ENCODE measurements around the gene BCL7B. TPM values are rescaled to one million over a fixed set of nuclear protein-coding genes. Genes with fewer than 3 reads are reported as not detected.
"Not testable (repeated sequence)": the region's sequence is repeated elsewhere in the genome, so short reads cannot be mapped to it uniquely, and the experiment has no call there.

BCL7B gene
- total RNA-seq, 4 donors from 2014 or later, result 107 to 131 (median 109) TPM

DNA sequence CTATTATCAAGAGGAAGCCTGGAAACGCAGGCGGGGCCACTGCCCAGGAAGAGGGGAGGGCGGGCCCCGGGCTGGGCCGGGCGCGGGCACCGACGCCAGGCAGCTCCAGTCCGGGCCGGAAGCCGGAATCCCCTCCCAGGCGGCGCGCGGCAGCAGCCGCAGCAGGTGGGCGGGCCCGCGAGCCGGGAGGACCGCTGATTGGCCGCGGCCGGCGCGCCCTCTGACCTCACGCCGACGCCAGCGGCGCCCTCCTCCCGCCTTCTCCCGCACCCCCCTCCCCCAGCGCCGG is 438 bp downstream of the BCL7B start:
- TF ChIP-seq CTCF (IDR thresholded peaks at IDR 0.05) (peak in 1 of 3 experiments; percentile 6), POLR2AphosphoS5 (IDR thresholded peaks at IDR 0.05) (peak; percentile 79 to 81), POLR2A (IDR thresholded peaks at IDR 0.05; ENCODE audit: low read depth) (no peak), EP300 (IDR thresholded peaks at IDR 0.05) (no peak)
- Histone ChIP-seq H3K27me3 (no peaks in the 10 kb centered on the region), H3K4me3 (peak overlapping the region; percentile 85 to 98 (median 88)), H3K4me1 (peaks cover 21 to 41% (median 38%) of the 10 kb centered on the region in 4 donors), H3K27ac (replicated peaks in 1 of 4) (peak overlapping the region; percentile 99 to 100 (median 100)), H3K9me3 (no peaks in the 10 kb centered on the region), H3K36me3 (peaks cover 0 to 30% (median 25%) of the 10 kb centered on the region in 4 donors)
- 0% methylated on average over 1 of the region's 36 CpGs for WGBS
- intact Hi-C loops (cut with DNase I), result loop anchor here (5.0 kb wide), 1 partner anchor 35 kb away; the partner anchor contains the start of gene BAZ1B
- DNase-seq (ENCODE audit: extremely low spot score), result peak; percentile 98

DNA sequence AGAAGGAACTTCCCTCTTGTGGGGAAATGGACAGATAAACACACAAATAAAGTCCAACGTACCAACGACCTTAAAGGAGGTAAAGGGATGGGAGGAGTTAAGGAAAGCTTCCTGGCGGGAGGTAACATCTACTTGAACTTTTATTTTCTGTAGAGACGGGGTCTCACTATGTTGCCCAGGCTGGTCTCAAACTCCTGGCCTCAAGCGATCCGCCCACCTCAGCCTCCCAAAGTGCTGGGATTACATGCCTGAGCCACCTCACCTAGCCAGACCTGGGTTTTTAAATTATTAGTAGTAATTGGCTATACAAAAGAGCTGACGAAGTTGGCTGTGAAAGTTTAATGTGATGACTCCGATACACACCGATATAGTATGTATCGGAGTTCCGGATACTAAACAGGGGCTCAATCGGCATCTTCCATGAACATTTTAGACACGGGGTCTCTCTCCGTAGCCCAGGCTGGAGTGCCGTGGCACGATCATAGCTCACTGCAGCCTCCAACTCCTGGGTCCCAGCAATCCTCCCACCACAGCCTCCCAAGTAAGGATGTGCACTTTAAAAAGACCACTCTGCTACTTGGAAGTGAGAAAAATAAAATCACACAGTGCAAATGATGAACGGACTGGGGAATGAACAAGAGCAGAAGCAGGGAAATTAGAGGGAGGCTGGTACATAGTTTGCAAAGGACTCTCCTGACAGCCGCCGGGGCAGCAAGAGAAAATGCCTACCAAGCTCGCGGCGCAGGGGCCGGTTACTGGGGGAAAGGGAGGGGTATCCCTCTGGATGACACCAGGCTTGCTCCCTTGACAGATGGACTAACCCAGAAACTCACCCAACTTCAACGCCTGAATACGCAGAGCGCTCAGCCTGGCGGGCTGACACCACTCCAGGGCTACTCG is 1.0 kb downstream of the BCL7B start:
- intact Hi-C loops (cut with DNase I), result loop anchor here (5.0 kb wide), 1 partner anchor 34 kb away; the partner anchor contains the start of gene BAZ1B
- 21% methylated on average over 28 of the region's 28 CpGs for WGBS

GRCh38 chr7:73555411-73555982 is 2.0 kb downstream of the BCL7B start:
- intact Hi-C loops (cut with DNase I), result loop anchor here (5.0 kb wide), 1 partner anchor 33 kb away; the partner anchor contains the start of gene BAZ1B
- Histone ChIP-seq H3K27ac (replicated peaks in 1 of 4) (peak overlapping the region; percentile 99 to 100 (median 100)), H3K9me3 (no peaks in the 10 kb centered on the region), H3K4me3 (peak overlapping the region; percentile 85 to 98 (median 88)), H3K36me3 (peaks cover 0 to 42% (median 38%) of the 10 kb centered on the region in 4 donors), H3K27me3 (no peaks in the 10 kb centered on the region), H3K4me1 (peaks cover 21 to 41% (median 38%) of the 10 kb centered on the region in 4 donors)
- no peak for DNase-seq (ENCODE audit: extremely low spot score)
- TF ChIP-seq EP300 (IDR thresholded peaks at IDR 0.05) (no peak), POLR2AphosphoS5 (IDR thresholded peaks at IDR 0.05) (no peak), CTCF (IDR thresholded peaks at IDR 0.05) (no peak)
- 30% methylated on average over 6 of the region's 6 CpGs for WGBS

More for the DNA sequence above, 1.0 kb downstream of the BCL7B start:
- H3K27ac ChIP-seq (replicated peaks in 1 of 4), result peak overlapping the region; percentile 99 to 100 (median 100)
- TF ChIP-seq CTCF (IDR thresholded peaks at IDR 0.05) (no peak), POLR2A (IDR thresholded peaks at IDR 0.05; ENCODE audit: low read depth) (no peak), POLR2AphosphoS5 (IDR thresholded peaks at IDR 0.05) (no peak)
- peaks cover 21 to 41% (median 38%) of the 10 kb centered on the region in 4 donors for H3K4me1 ChIP-seq
- no peaks in the 10 kb centered on the region for H3K9me3 ChIP-seq
- H3K36me3 ChIP-seq, result peaks cover 0 to 35% (median 31%) of the 10 kb centered on the region in 4 donors
- peak overlapping the region; percentile 85 to 98 (median 88) for H3K4me3 ChIP-seq
- DNase-seq (ENCODE audit: extremely low spot score), result no peak
- H3K27me3 ChIP-seq, result no peaks in the 10 kb centered on the region

- H3K27me3 ChIP-seq; H3K27ac ChIP-seq (replicated peaks in 1 of 4); intact Hi-C loops (cut with DNase I); DNase-seq (ENCODE audit: extremely low spot score); H3K9me3 ChIP-seq; H3K4me3 ChIP-seq: not testable (repeated sequence)
- WGBS, result 90% methylated on average over 5 of the region's 5 CpGs
- H3K36me3 ChIP-seq, result peaks cover 5 to 89% (median 60%) of the 10 kb centered on the region in 4 donors
- H3K4me1 ChIP-seq, result peaks cover 4 to 46% (median 22%) of the 10 kb centered on the region in 4 donors
These were observed 7.4 kb downstream of the BCL7B start for GRCh38 chr7:73550093-73550492.

GRCh38 chr7:73549176-73549575 is 8.3 kb downstream of the BCL7B start:
- no peak overlapping the region for H3K27ac ChIP-seq (replicated peaks in 1 of 4)
- no peak for DNase-seq (ENCODE audit: extremely low spot score)
- WGBS, result 75% methylated on average over 4 of the region's 4 CpGs
- H3K36me3 ChIP-seq, result peaks cover 5 to 87% (median 57%) of the 10 kb centered on the region in 4 donors
- no peaks in the 10 kb centered on the region for H3K9me3 ChIP-seq
- intact Hi-C loops (cut with DNase I), result no loop called here
- peaks cover 0 to 37% (median 13%) of the 10 kb centered on the region in 4 donors for H3K4me1 ChIP-seq
- no peaks in the 10 kb centered on the region for H3K27me3 ChIP-seq
- TF ChIP-seq POLR2A (IDR thresholded peaks at IDR 0.05; ENCODE audit: low read depth) (no peak), CTCF (IDR thresholded peaks at IDR 0.05) (no peak), POLR2AphosphoS5 (IDR thresholded peaks at IDR 0.05) (no peak), EP300 (IDR thresholded peaks at IDR 0.05) (no peak)
- H3K4me3 ChIP-seq, result no peak overlapping the region
